ENCODE results near the gene COLEC12. TPM values are rescaled to one million over a fixed set of nuclear protein-coding genes. Genes with fewer than 3 reads are reported as not detected.

Gene COLEC12
- total and polyA plus RNA-seq, 2 donors (not counting 3 experiments of a cell fraction or from before 2014, with no cell fraction given): 8.0 to 17.1 TPM

- CTCF ChIA-PET: no interaction called here
- Histone ChIP-seq H3K9ac (replicated peaks; ENCODE audit: extremely low read depth, insufficient read depth, low read length) (no peak overlapping the region), H3K4me2 (ENCODE audit: insufficient read depth, low read length) (no peak overlapping the region), H3K4me3 (replicated peaks in 1 of 3; ENCODE audit: insufficient read depth in 1 of 3, low read depth in 1 of 3, low read length in 3 of 3) (no peak overlapping the region), H3K36me3 (ENCODE audit: control insufficient read depth in 2 of 2, extremely low read depth in 1 of 2, insufficient read depth in 2 of 2, low read length in 2 of 2) (no peaks in the 10 kb centered on the region), H3K9me1 (replicated peaks; ENCODE audit: control insufficient read depth, extremely low read depth, insufficient read depth, low read length) (no peaks in the 10 kb centered on the region), H3K9me3 (replicated peaks; ENCODE audit: control insufficient read depth, insufficient read depth, low read length) (no peaks in the 10 kb centered on the region), H3K27ac (ENCODE audit: insufficient read depth, low read depth, low read length) (no peak overlapping the region), H3K4me1 (ENCODE audit: control insufficient read depth, extremely low read depth, insufficient read depth, low read length) (peaks cover 12% of the 10 kb centered on the region), H3K79me2 (ENCODE audit: control insufficient read depth, insufficient read depth, low read length) (no peaks in the 10 kb centered on the region), H4K20me1 (replicated peaks; ENCODE audit: control insufficient read depth, extremely low read depth, insufficient read depth, low read length) (no peaks in the 10 kb centered on the region), H3K27me3 (ENCODE audit: control insufficient read depth in 2 of 2, insufficient read depth in 2 of 2, low read length in 2 of 2) (no peaks in the 10 kb centered on the region), H2AFZ (ENCODE audit: low read depth, low read length) (no peak overlapping the region)
- DNase-seq (ENCODE audit: low read depth, low spot score) (no peak), FAIRE-seq (no peak)
- POLR2A ChIA-PET: no interaction called here
- dilution Hi-C loops (cut with MboI; ENCODE audit: extremely low pct_ligation_motif_present, low sequenced_read_pairs) (no loop called here), intact Hi-C loops (cut with micrococcal nuclease) (loop anchor here (5.0 kb wide), 1 partner anchor 134 kb away; no protein-coding TSS in a partner anchor)
- no TSS peak for BruUV-seq (replicated peaks)
- TF ChIP-seq POLR2AphosphoS5 (IDR thresholded peaks at IDR 0.05; ENCODE audit: insufficient read depth, low read depth, low read length) (no peak), MYC (IDR thresholded peaks at IDR 0.05; ENCODE audit: low read depth, low read length) (no peak), POLR2A (IDR thresholded peaks at IDR 0.05; ENCODE audit: low read depth, low read length) (no peak), MAX (IDR thresholded peaks at IDR 0.05; ENCODE audit: insufficient read depth, insufficient read length) (no peak), CTCF (IDR thresholded peaks at IDR 0.05; ENCODE audit: extremely low read depth in 1 of 2, insufficient read depth in 1 of 2, low read depth in 1 of 2, low read length in 2 of 2) (no peak), FOS (IDR thresholded peaks at IDR 0.05; ENCODE audit: borderline replicate concordance, insufficient read depth, low read length) (no peak), GATA2 (IDR thresholded peaks at IDR 0.05; ENCODE audit: insufficient read depth, insufficient read length, low read depth, low read length) (no peak), EZH2 (IDR thresholded peaks at IDR 0.05; ENCODE audit: borderline replicate concordance, low read depth, low read length, severe bottlenecking) (no peak), JUN (IDR thresholded peaks at IDR 0.05; ENCODE audit: borderline replicate concordance, insufficient read depth, insufficient read length, low read depth) (no peak)
These were observed 21.8 kb downstream of the COLEC12 start for GRCh38 chr18:478681-479080.
